ENCODE measurements around the gene HUWE1. TPM values are rescaled to one million over a fixed set of nuclear protein-coding genes. Genes with fewer than 3 reads are reported as not detected.

The HUWE1 gene
- total RNA-seq, 1 donor from 2014 or later: 48.4 TPM

DNA sequence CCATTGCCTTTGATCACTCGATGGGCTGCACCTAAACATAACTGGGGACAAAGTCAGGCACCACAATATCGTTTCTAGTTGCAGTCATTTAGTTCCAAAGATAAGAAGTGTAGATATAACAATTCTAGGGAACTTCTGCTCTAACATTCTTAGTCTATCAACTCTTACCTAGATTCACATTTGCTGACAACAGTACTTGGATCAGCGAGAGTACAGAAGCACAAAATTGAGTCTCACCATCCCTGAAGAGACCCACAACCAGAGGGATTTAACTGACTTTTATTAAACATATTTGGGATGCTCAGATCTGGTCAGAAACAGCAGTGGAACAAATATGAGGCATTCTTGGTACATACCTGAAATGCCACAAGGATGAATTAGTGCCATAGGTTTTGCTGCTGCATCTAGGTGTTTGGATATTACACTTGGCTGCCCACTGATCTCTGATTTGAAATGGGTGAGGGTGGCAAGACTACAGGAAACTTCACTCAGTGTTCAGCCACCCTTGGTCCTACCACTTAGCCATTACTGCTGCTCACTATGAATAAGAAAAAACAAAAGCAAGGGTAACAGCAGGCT, 28.9 kb upstream of the HUWE1 start:
- Histone ChIP-seq H3K4me3 (ENCODE audit: low read depth, low read length) (no peak overlapping the region), H3K27me3 (ENCODE audit: control insufficient read depth, insufficient read depth, low read length) (no peaks in the 10 kb centered on the region), H3K36me3 (ENCODE audit: control insufficient read depth, insufficient read depth, low read length) (no peaks in the 10 kb centered on the region)
- TF ChIP-seq, protein P1, sequence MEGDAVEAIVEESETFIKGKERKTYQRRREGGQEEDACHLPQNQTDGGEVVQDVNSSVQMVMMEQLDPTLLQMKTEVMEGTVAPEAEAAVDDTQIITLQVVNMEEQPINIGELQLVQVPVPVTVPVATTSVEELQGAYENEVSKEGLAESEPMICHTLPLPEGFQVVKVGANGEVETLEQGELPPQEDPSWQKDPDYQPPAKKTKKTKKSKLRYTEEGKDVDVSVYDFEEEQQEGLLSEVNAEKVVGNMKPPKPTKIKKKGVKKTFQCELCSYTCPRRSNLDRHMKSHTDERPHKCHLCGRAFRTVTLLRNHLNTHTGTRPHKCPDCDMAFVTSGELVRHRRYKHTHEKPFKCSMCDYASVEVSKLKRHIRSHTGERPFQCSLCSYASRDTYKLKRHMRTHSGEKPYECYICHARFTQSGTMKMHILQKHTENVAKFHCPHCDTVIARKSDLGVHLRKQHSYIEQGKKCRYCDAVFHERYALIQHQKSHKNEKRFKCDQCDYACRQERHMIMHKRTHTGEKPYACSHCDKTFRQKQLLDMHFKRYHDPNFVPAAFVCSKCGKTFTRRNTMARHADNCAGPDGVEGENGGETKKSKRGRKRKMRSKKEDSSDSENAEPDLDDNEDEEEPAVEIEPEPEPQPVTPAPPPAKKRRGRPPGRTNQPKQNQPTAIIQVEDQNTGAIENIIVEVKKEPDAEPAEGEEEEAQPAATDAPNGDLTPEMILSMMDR (IDR thresholded peaks at IDR 0.05; ENCODE audit: insufficient read depth, low read length, severe bottlenecking): no peak
- FAIRE-seq (no peak), DNase-seq (ENCODE audit: low read depth) (no peak)

GRCh38 chrX:53714580-53715345, 28.2 kb upstream of the HUWE1 start:
- DNase-seq (ENCODE audit: low read depth) (peak; percentile 59), FAIRE-seq (no peak)
- TF ChIP-seq, protein P1 (IDR thresholded peaks at IDR 0.05; ENCODE audit: insufficient read depth, low read length, severe bottlenecking): no peak
- no peaks in the 10 kb centered on the region for H3K27me3 ChIP-seq (ENCODE audit: control insufficient read depth, insufficient read depth, low read length)
- H3K36me3 ChIP-seq (ENCODE audit: control insufficient read depth, insufficient read depth, low read length): no peaks in the 10 kb centered on the region
- no peak overlapping the region for H3K4me3 ChIP-seq (ENCODE audit: low read depth, low read length)

GRCh38 chrX:53713987-53714579, 27.6 kb upstream of the HUWE1 start:
- FAIRE-seq (no peak), DNase-seq (ENCODE audit: low read depth) (no peak)
- no peaks in the 10 kb centered on the region for H3K36me3 ChIP-seq (ENCODE audit: control insufficient read depth, insufficient read depth, low read length)
- no peak overlapping the region for H3K4me3 ChIP-seq (ENCODE audit: low read depth, low read length)
- no peaks in the 10 kb centered on the region for H3K27me3 ChIP-seq (ENCODE audit: control insufficient read depth, insufficient read depth, low read length)
- TF ChIP-seq, protein P1 (IDR thresholded peaks at IDR 0.05; ENCODE audit: insufficient read depth, low read length, severe bottlenecking): no peak

- no peak for DNase-seq (ENCODE audit: low read depth)
- TF ChIP-seq, protein P1 (IDR thresholded peaks at IDR 0.05; ENCODE audit: insufficient read depth, low read length, severe bottlenecking): no peak
- no peaks in the 10 kb centered on the region for H3K36me3 ChIP-seq (ENCODE audit: control insufficient read depth, insufficient read depth, low read length)
- no peak overlapping the region for H3K4me3 ChIP-seq (ENCODE audit: low read depth, low read length)
- no peak for FAIRE-seq
- H3K27me3 ChIP-seq (ENCODE audit: control insufficient read depth, insufficient read depth, low read length): no peaks in the 10 kb centered on the region
These were observed 24.9 kb upstream of the HUWE1 start for GRCh38 chrX:53711436-53711835.

DNA sequence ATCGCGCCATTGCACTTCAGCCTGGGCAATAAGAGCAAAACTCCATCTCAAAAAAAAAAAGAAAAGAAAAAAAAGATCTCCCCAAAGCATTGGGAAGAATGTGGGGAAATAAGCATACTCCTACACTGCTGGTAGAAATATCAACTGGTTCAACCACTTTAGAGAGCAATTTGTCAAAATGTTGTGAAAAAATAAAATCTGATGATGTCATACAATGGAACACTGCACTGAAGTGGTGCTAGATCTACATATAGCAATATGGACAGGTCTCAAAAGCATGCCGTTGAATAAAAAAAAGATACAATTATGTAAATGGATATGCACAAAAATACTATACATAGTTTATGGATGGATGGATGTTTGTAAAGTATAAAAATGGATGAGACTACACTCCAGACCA, 18.3 kb upstream of the HUWE1 start:
- no peak for FAIRE-seq
- Histone ChIP-seq H3K36me3 (ENCODE audit: control insufficient read depth, insufficient read depth, low read length) (no peaks in the 10 kb centered on the region), H3K4me3 (ENCODE audit: low read depth, low read length) (no peak overlapping the region), H3K27me3 (ENCODE audit: control insufficient read depth, insufficient read depth, low read length) (no peaks in the 10 kb centered on the region)
- TF ChIP-seq, protein P1 (IDR thresholded peaks at IDR 0.05; ENCODE audit: insufficient read depth, low read length, severe bottlenecking): no peak
- no peak for DNase-seq (ENCODE audit: low read depth)

All from bronchial epithelial cell (primary cell).